GM12878 (cell line): Measurements from ENCODE around the gene MAGI1.

Experiments used
- ATF3 ChIP-seq: IDR thresholded peaks from 2 replicates; pipeline ENCODE4 v1.6.1; 2011; ENCODE audit warnings: low read depth, mild to moderate bottlenecking, low read length, moderate library complexity, borderline replicate concordance; ENCODE audit errors: extremely low read depth
- CREB1 ChIP-seq: IDR thresholded peaks from 2 replicates; pipeline ENCODE4 v1.6.1; 2012; ENCODE audit warnings: low read depth, mild to moderate bottlenecking, inconsistent platforms
- E2F4 ChIP-seq: IDR thresholded peaks from 2 replicates; pipeline ENCODE4 v1.6.1; 2012; ENCODE audit warnings: low read depth, low read length, improper control_type of control experiment
- HDAC6 ChIP-seq: fragments of 200-600 bp; sonication (generic); IDR thresholded peaks from one replicate; pipeline ENCODE4 v1.8.0; 2017; ENCODE audit warnings: antibody characterized with exemption; ENCODE audit not compliant: unreplicated experiment
- JUNB ChIP-seq: IDR thresholded peaks from 2 replicates; pipeline ENCODE4 v1.6.1; 2016; ENCODE audit warnings: antibody characterized with exemption, mild to moderate bottlenecking
- SIN3A ChIP-seq: IDR thresholded peaks from 2 replicates; pipeline ENCODE4 v1.6.1; 2012; ENCODE audit warnings: low read depth, low read length, improper control_type of control experiment

DNA sequence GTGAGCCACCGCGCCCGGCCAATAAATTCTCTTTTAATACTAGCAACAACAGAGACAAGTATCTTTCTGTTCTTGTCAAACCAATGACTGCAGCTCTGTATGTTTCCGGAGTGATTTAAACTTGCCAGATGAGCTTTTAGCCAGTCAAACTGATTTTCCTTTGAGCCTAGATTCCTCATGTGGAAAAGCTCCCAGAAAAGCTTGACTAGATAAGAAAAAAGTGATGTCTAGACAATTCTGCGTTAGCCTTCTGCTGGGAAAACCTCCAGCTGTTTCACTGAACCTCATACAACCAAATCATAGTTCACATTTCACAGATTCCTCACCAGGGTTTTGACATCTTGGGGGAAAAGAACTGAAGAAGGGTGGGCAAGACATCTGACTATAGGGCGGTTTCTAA, 78.6 kb downstream of the MAGI1 start:
- TF ChIP-seq ATF3 (no peak), JUNB (no peak), SIN3A (no peak), E2F4 (no peak), CREB1 (no peak), HDAC6 (no peak)
